Stimulated activated CD4-positive, alpha-beta T cell treated with anti-CD3 and anti-CD28 coated beads, Interleukin-2, amount 100 ng/mL, for 4 hours (primary cell): ENCODE results near the gene RPAP2.

Experiments used
- DNase-seq: peaks from one replicate; pipeline ENCODE4 v3.0.0-alpha.2; 2020; ENCODE audit warnings: low read depth

RPAP2 gene

DNA sequence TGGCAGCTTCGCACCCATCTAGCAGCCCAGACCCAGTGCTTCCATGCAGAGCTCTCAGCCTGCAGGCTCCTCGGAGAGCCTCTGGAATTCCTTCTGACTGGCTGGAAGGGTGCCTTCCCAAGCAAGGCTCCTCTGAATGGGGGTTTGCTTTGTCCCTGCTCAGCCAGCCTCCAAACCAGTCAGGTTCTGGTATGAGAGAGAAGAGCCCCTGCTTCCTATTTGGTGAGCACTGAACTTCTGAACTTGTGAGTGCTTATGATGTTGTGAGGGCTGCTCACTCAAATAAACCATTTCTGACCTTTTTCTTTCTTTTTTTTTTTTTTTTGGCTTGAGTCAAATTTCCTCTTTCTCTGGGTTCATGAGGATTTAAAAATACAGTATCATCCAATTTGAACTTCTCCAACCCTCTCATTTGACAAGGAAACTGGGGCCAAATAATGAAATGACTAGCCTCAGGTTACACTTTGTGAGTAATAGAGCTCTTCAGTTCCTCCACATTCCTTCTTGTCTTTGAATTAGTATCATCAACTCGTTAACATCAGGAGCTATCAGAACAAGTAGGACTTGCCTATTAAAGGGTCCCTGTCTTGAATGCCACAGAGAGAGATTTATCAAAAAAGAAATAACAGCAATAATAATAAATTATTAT, 148.3 kb downstream of the RPAP2 start:
- no peak for DNase-seq

DNA sequence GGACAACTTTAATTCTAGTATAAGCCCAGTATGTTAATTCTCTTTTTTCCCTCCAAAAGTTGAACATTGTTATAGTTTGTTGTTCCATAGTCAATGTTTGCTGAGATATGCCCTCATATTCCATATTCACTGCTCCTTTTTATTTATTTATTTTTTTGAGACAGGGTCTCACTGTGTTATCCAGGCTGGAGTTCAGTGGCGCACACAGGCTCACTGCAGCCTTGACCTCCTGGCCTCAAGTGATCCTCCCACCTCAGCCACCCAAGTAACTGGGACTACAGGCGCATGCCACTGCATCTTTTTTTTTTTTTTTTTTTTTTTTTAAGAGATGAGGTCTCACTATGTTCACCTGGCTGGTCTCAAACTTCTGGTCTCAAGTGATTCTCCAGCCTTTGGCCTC, 149.1 kb downstream of the RPAP2 start:
- DNase-seq: no peak
